ELF-1 (cell line): Measurements from ENCODE around the gene TRIM2.

Experiments
- DNase-seq: peaks from one replicate; pipeline ENCODE4 v3.0.0-alpha.2; 2016; ENCODE audit warnings: low read depth, low spot score

Gene TRIM2

DNA sequence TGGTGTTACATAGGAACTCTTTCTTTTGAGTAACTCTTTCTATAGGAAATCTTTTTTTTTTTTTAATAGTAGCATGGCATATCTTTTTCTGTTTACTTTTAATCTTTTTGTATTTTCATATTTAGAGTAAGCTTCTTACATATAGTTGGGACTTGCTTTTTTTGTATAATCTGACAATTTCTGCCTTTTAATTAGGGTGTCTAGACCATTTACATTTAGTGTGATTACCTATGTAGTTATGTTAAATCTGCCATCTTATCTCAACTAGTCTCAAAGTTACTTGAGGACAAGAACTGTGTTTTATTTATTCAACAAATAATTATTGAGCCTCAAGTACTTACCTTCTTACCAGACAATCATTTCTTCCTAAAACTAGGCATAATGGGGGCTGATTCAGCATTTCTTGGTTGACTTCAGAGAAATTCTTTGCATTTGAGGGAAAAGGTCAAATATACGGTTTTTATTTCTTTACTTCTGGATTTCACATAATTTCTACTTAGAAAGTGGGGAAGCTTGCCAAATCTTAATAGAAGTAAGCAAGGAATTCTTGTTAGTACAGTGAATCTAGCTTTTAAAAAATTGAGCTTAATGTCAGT, 168.8 kb downstream of the TRIM2 start:
- DNase-seq: no peak

DNA sequence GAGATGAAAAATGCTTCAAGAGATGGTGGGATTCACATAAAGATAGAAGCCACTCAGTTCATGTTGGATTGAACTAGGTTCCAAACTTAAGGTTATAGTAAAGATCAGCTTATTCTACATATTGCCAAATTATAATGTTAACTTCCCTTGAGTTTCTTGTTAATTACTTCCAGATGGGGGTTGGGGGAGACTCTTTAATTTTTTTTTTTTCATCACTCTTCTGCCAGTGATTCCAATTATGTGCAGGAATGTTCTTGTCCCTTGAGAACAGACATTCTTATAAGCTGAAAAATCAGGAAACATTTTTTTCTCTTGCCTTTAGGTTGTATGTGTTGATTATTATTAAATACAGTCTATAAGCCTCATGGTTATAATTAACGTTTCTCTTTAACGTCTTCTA, 170.2 kb downstream of the TRIM2 start:
- DNase-seq: no peak

DNA sequence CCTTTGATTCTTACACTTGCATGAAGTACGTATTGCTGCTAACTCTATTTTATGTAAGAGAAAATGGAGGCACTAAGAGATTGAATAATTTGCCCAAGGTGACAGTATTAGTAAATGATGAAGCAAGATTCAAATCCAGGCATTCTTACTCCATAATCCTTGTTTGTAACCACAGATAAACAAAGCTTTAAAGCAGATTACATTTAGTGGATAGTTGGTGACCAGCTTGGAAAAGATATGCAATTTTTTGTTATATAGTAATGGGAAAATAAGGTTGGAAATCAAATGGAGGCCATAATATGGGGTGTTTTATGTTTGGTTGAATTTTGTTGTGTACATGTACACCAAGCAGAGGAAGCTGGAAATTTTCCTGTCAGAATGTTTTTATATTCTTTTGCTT, 171.1 kb downstream of the TRIM2 start:
- DNase-seq: no peak

DNA sequence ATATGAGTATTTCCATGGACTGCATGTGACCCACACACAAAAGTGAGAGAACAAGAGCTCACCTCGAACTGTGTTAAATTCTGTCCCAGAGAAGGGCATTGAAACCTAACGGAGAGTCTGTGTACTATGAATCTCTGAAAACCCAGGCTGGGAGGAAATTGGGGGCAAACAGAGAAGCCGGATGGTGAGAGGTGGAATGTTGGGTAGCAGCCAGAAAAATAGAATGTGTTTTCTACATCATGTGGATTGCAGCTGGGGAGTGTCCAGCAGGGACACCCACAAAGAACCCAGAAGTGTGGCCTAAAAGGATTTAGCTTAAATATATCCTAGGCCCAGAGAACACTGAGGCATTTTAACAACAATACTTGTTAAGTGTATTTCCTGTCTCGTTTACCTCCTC, 178.9 kb downstream of the TRIM2 start:
- no peak for DNase-seq

DNA sequence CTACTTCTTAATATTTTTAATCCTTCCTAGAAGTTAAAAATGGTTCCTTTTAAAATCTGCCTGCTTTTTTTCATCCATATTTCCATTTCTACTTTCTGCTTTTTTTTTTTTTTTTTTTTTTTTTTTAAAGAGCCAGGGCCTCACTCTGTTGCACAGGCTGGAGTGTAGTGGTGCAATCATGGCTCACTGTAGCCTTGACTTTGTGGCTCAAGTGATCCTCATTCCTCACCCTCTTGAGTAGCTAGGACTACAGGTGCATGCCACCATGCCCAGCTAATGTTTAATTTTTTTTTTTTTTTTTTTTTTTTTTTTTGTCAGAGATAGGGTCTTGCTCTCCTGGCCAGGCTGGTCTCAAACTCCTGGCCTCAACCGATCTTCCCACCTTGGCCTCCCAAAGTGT, 179.9 kb downstream of the TRIM2 start:
- no peak for DNase-seq

DNA sequence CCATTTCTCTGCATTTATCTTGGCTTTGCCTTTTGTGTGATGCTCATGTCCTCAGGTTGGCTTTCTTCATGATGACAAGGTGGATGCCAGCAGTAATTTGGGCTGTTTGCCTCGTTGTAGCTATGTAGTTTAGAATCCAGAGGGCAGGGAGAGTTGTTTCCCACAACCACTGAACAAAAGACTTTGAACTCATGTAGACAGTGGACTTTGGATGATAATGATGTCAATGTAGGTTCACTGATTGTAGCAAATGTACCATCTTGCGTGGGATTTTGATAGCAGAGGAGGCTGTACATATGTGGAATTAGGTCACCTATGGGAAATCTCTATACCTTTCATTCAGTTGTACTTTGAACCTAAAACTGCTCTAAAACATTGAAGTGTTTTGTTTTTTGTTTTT, 181.5 kb downstream of the TRIM2 start:
- no peak for DNase-seq

DNA sequence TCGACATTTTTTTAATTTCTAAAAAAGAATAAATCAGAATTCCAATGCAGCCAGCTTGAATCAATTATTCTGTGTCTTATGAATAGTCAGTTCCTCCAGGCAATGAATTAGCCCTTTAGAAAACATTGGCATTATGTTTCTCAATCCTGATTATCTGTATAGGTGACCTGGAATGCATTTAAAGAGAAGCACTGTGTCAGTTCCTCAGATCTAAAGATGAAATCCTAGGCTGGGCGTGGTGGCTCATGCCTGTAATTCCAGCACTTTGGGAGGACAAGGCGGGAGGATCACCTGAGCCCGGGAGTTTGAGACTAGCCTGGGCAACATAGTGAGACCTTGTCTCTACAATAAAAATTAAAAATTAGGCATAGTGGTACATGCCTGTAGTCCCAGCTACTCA, 183.7 kb downstream of the TRIM2 start:
- DNase-seq: no peak
